Measurements from ENCODE around the gene RNF11.
"Not testable (repeated sequence)": the region's sequence is repeated elsewhere in the genome, so short reads cannot be mapped to it uniquely, and the experiment has no call there.

RNF11 gene

DNA sequence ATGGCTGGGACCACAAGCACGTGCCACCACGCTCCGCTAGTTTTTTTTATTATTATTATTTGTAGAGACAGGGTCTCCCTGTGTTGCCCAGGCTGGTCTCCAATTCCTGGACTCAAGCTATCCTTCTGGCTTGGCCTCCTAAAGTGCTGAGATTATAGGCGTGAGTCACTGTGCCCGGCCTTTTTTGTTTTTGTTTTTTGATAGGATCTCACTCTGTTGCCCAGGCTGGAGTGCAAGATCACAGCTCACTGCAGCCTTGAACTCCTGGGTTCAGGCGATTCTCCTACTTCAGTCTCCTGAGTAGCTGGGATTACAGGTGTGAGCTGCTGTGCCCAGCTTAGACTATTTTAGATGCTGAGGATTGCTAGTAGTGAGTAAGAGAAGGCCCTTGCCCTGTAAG, 11.8 kb upstream of the RNF11 start:
- Histone ChIP-seq H3K9ac (ENCODE audit: low read length in 5 of 5) (no peak overlapping the region), H3K4me3 (ENCODE audit: low read depth in 1 of 5, low read length in 5 of 5) (no peak overlapping the region), H3K27me3 (ENCODE audit: control insufficient read depth in 5 of 5, insufficient read depth in 4 of 5, low read length in 5 of 5) (no peaks in the 10 kb centered on the region), H3K9me3 (ENCODE audit: control insufficient read depth in 5 of 5, low read length in 5 of 5) (no peaks in the 10 kb centered on the region), H3K4me1 (ENCODE audit: control insufficient read depth in 5 of 5, insufficient read depth in 5 of 5, low read length in 5 of 5) (no peaks in the 10 kb centered on the region), H3K36me3 (ENCODE audit: control insufficient read depth in 5 of 5, insufficient read depth in 5 of 5, low read length in 5 of 5) (no peaks in the 10 kb centered on the region), H3K27ac (ENCODE audit: low read depth, low read length) (no peak overlapping the region)

DNA sequence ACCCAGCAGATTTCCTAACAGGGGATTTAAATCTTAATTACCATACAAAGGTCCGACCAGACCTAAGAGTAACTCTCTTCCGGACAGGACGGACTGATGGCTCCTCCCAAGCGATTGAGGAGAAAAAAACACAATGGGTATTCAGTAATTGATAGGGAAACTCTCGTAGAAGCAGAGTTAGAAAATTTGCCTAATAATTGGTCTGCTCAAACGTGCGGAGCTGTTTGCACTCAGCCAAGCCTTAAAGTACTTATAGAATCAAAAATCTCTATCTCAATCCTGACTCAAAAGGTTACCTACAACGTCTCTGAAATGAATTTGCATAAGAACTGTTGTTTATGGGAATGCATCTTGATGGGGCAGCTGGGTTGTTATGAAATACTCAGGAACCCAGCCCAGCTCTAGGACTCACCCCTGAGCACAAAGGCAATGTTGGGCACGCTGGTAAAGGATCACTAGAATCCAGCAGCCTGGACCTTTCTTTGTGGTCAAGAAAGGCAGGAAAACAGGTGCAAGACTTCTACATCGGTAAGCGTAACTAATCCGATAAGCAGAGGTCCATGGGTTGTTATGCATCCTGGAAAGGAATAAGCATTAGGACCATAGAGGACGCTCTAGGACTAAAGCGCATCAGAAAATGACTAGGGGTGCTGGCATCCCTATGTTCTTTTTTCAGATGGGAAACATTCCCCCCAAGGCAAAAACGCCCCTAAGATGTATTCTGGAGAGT, 8.7 kb upstream of the RNF11 start:
- not testable (repeated sequence) for H3K4me1 ChIP-seq (ENCODE audit: control insufficient read depth in 5 of 5, insufficient read depth in 5 of 5, low read length in 5 of 5); H3K36me3 ChIP-seq (ENCODE audit: control insufficient read depth in 5 of 5, insufficient read depth in 5 of 5, low read length in 5 of 5); H3K27ac ChIP-seq (ENCODE audit: low read depth, low read length); H3K9ac ChIP-seq (ENCODE audit: low read length in 5 of 5); H3K27me3 ChIP-seq (ENCODE audit: control insufficient read depth in 5 of 5, insufficient read depth in 4 of 5, low read length in 5 of 5); H3K9me3 ChIP-seq (ENCODE audit: control insufficient read depth in 5 of 5, low read length in 5 of 5); H3K4me3 ChIP-seq (ENCODE audit: low read depth in 1 of 5, low read length in 5 of 5)

DNA sequence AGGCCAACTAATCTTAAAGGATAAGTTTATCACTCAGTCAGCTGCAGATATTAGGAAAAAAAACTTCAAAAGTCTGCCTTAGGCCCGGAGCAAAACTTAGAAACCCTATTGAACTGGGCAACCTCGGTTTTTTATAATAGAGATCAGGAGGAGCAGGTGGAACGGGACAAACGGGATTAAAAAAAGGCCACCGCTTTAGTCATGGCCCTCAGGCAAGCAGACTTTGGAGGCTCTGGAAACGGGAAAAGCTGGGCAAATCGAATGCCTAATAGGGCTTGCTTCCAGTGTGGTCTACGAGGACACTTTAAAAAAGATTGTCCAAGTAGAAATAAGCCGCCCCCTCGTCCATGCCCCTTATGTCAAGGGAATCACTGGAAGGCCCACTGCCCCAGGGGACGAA, 7.6 kb upstream of the RNF11 start:
- not testable (repeated sequence) for H3K9ac ChIP-seq (ENCODE audit: low read length in 5 of 5); H3K27me3 ChIP-seq (ENCODE audit: control insufficient read depth in 5 of 5, insufficient read depth in 4 of 5, low read length in 5 of 5); H3K4me1 ChIP-seq (ENCODE audit: control insufficient read depth in 5 of 5, insufficient read depth in 5 of 5, low read length in 5 of 5); H3K36me3 ChIP-seq (ENCODE audit: control insufficient read depth in 5 of 5, insufficient read depth in 5 of 5, low read length in 5 of 5); H3K27ac ChIP-seq (ENCODE audit: low read depth, low read length); H3K9me3 ChIP-seq (ENCODE audit: control insufficient read depth in 5 of 5, low read length in 5 of 5); H3K4me3 ChIP-seq (ENCODE audit: low read depth in 1 of 5, low read length in 5 of 5)

DNA sequence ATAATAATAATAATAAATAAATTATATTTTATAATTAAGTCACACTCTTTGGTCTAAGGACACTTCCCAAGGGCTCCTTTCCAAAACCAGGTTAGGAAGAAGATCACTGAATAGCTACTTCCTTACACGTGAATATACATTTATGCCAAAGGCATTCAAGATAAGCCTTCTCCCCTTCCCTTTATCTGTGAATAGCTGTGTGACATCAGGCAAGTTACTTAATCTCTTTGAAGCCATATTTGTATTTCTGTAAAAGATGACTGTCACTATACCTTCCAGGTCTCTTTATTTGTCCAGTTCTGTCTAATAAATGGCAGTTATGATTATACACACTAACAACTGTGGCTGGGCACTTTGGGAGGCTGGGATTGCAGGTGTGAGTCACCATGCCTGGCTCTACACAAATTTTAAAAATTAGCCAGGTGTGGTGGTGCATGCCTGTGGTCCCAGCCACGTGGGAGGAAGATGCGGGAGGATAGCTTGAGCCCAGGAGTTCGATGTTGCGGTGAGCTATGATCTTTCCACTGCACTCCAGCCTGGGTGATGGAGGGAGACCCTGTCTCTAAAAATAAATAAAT, 5.5 kb upstream of the RNF11 start:
- Histone ChIP-seq H3K4me3 (ENCODE audit: low read depth in 1 of 5, low read length in 5 of 5) (no peak overlapping the region), H3K9me3 (ENCODE audit: control insufficient read depth in 5 of 5, low read length in 5 of 5) (no peaks in the 10 kb centered on the region), H3K36me3 (ENCODE audit: control insufficient read depth in 5 of 5, insufficient read depth in 5 of 5, low read length in 5 of 5) (no peaks in the 10 kb centered on the region), H3K4me1 (ENCODE audit: control insufficient read depth in 5 of 5, insufficient read depth in 5 of 5, low read length in 5 of 5) (peaks cover 0 to 10% (median 9%) of the 10 kb centered on the region in 5 donors), H3K9ac (ENCODE audit: low read length in 5 of 5) (no peak overlapping the region), H3K27me3 (ENCODE audit: control insufficient read depth in 5 of 5, insufficient read depth in 4 of 5, low read length in 5 of 5) (no peaks in the 10 kb centered on the region), H3K27ac (ENCODE audit: low read depth, low read length) (no peak overlapping the region)

DNA sequence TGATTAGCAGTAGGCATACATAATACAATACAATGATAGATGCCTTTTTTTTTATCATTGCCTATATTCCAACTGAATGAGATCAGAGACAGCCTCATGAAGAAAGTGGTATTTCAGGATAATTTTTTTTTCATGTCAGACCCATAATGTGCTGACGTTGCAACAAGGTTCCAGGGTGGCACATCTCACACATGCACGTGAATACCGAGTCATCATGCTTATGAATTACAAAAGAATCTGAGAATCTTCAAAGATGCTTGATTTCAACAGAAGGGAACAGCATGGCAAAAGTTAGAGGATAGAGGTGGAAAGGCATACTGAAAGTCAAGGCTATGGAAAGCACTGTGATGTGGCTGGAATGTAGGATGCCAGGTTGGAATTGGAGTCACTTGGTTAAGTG, 5.0 kb upstream of the RNF11 start:
- Histone ChIP-seq H3K9ac (ENCODE audit: low read length in 5 of 5) (no peak overlapping the region), H3K27me3 (ENCODE audit: control insufficient read depth in 5 of 5, insufficient read depth in 4 of 5, low read length in 5 of 5) (no peaks in the 10 kb centered on the region), H3K9me3 (ENCODE audit: control insufficient read depth in 5 of 5, low read length in 5 of 5) (no peaks in the 10 kb centered on the region), H3K27ac (ENCODE audit: low read depth, low read length) (no peak overlapping the region), H3K4me1 (ENCODE audit: control insufficient read depth in 5 of 5, insufficient read depth in 5 of 5, low read length in 5 of 5) (peaks cover 0 to 12% (median 11%) of the 10 kb centered on the region in 5 donors), H3K36me3 (ENCODE audit: control insufficient read depth in 5 of 5, insufficient read depth in 5 of 5, low read length in 5 of 5) (no peaks in the 10 kb centered on the region), H3K4me3 (ENCODE audit: low read depth in 1 of 5, low read length in 5 of 5) (no peak overlapping the region)

DNA sequence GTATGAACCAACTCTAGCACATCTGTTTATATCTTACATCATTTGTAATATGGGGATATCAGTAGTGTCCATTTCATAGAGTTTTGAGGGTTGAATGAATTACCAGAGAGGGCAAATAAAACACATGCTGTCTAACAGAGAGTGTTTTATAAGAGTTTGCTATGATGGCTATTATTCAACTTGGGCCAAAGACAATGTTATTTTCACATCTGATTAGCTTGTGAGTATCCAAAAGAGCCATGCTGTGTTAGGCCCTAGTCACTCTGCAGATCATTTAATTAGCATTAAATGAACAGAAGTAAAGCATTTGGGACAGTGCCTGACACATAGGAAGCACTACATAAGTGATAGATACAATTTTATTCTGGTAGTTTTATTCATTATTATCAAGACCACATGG, 4.2 kb upstream of the RNF11 start:
- H3K4me3 ChIP-seq (ENCODE audit: low read depth in 1 of 5, low read length in 5 of 5), result no peak overlapping the region
- H3K9me3 ChIP-seq (ENCODE audit: control insufficient read depth in 5 of 5, low read length in 5 of 5), result no peaks in the 10 kb centered on the region
- peaks cover 0 to 15% (median 11%) of the 10 kb centered on the region in 5 donors for H3K4me1 ChIP-seq (ENCODE audit: control insufficient read depth in 5 of 5, insufficient read depth in 5 of 5, low read length in 5 of 5)
- no peaks in the 10 kb centered on the region for H3K27me3 ChIP-seq (ENCODE audit: control insufficient read depth in 5 of 5, insufficient read depth in 4 of 5, low read length in 5 of 5)
- H3K36me3 ChIP-seq (ENCODE audit: control insufficient read depth in 5 of 5, insufficient read depth in 5 of 5, low read length in 5 of 5), result no peaks in the 10 kb centered on the region
- no peak overlapping the region for H3K9ac ChIP-seq (ENCODE audit: low read length in 5 of 5)
- H3K27ac ChIP-seq (ENCODE audit: low read depth, low read length), result no peak overlapping the region

DNA sequence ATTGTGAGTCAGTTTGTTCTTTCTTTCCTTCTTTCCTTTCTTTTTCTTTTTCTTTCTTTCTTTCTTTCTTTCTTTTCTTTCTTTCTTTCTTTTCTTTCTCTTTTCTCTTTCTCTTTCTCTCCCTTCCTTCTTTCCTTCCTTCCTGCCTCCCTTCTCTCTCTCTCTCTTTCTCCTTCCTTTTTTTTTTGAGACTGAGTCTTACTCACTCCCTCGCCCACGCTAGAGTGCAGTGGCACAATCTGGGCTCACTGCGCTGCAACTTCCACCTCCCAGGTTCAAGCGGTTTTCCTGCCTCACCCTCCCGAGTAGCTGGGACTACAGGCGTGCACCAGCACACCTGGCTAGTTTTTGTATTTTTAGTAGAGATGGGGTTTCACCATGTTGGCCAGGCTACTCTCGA, 1.8 kb upstream of the RNF11 start:
- not testable (repeated sequence) for H3K4me3 ChIP-seq (ENCODE audit: low read depth in 1 of 5, low read length in 5 of 5); H3K9ac ChIP-seq (ENCODE audit: low read length in 5 of 5); H3K9me3 ChIP-seq (ENCODE audit: control insufficient read depth in 5 of 5, low read length in 5 of 5); H3K27ac ChIP-seq (ENCODE audit: low read depth, low read length); H3K36me3 ChIP-seq (ENCODE audit: control insufficient read depth in 5 of 5, insufficient read depth in 5 of 5, low read length in 5 of 5); H3K27me3 ChIP-seq (ENCODE audit: control insufficient read depth in 5 of 5, insufficient read depth in 4 of 5, low read length in 5 of 5)
- H3K4me1 ChIP-seq (ENCODE audit: control insufficient read depth in 5 of 5, insufficient read depth in 5 of 5, low read length in 5 of 5), result peaks cover 0 to 31% (median 25%) of the 10 kb centered on the region in 5 donors

DNA sequence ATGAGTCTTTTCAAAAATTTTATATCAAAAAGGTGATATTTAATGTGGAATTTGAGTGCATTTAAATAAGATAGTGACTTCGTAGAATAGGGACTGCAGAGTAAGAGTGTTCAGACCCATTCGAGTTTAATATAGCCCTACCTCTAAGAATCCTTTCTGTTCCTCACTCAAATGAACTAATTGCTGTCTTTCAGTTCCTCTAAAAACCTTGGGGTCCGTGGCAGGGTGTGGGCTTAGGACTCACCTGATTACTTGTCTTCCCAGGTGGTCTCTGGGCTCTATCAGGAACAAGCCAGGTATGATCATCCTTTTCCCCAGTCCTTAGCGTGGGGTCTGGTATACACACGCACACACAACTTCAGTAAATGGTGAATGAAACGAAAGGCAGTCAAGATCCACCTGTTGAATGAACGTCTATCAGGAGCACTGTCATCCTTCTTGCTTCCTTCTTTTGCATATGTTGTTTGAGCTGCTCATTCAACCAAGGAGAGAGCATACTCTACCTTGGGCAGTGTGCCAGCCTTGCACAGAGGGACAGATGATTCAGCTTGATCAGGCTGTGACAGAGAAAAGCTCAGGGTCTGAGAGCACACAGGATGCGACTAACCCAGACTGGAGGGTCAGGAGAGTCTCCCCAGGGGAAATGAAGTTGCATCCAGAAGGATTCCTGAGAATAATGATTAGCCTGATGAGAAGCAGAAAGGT, 1.2 kb upstream of the RNF11 start:
- Histone ChIP-seq H3K4me1 (ENCODE audit: control insufficient read depth in 5 of 5, insufficient read depth in 5 of 5, low read length in 5 of 5) (peaks cover 0 to 33% (median 30%) of the 10 kb centered on the region in 5 donors), H3K9ac (ENCODE audit: low read length in 5 of 5) (peak overlapping the region in 1 of 5 donors; percentile 80), H3K27me3 (ENCODE audit: control insufficient read depth in 5 of 5, insufficient read depth in 4 of 5, low read length in 5 of 5) (no peaks in the 10 kb centered on the region), H3K4me3 (ENCODE audit: low read depth in 1 of 5, low read length in 5 of 5) (peak overlapping the region in 3 of 5 donors; percentile 96 to 98 (median 97)), H3K36me3 (ENCODE audit: control insufficient read depth in 5 of 5, insufficient read depth in 5 of 5, low read length in 5 of 5) (no peaks in the 10 kb centered on the region), H3K9me3 (ENCODE audit: control insufficient read depth in 5 of 5, low read length in 5 of 5) (no peaks in the 10 kb centered on the region), H3K27ac (ENCODE audit: low read depth, low read length) (peak overlapping the region; percentile 97)

DNA sequence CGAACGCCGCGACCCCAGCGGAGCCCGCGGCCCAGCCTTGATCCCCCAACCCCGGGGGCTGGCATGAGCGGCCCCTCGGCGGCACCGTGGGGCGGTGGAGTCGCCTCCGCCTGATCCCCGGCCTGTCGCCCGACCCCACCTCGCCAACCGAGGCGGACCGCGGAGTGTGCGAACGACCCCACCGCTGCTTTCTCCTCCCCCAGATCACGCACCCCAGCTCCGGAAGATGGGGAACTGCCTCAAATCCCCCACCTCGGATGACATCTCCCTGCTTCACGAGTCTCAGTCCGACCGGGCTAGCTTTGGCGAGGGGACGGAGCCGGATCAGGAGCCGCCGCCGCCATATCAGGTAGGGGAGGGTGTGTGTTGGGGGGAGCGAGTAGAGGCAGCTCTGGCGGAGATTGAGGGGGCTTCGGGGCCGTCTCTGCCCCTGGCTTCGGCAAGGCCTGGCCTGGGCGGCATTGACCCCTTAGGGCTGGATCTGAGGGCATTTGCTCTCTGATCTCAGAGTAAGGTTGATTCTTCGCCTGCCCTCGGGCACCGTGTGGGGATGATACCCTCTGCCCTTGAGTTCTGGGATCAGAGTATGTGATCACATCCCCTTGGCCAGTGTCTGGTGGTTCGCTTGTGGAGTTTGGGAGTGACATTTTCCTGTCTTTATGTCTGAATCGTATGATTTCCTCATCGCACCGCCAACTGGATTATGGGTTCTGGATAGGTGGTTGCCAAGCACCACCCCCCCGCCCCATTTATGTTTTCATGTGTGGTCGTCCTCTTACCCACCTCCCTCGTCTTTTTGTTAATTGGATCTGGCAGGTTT, 668 bp downstream of the RNF11 start:
- peaks cover 0 to 48% (median 41%) of the 10 kb centered on the region in 5 donors for H3K4me1 ChIP-seq (ENCODE audit: control insufficient read depth in 5 of 5, insufficient read depth in 5 of 5, low read length in 5 of 5)
- H3K9ac ChIP-seq (ENCODE audit: low read length in 5 of 5), result peak overlapping the region; percentile 96 to 99 (median 99)
- H3K27ac ChIP-seq (ENCODE audit: low read depth, low read length), result peak overlapping the region; percentile 97

More for the DNA sequence above, 668 bp downstream of the RNF11 start:
- Histone ChIP-seq H3K4me3 (ENCODE audit: low read depth in 1 of 5, low read length in 5 of 5) (peak overlapping the region; percentile 96 to 99 (median 97)), H3K36me3 (ENCODE audit: control insufficient read depth in 5 of 5, insufficient read depth in 5 of 5, low read length in 5 of 5) (no peaks in the 10 kb centered on the region), H3K27me3 (ENCODE audit: control insufficient read depth in 5 of 5, insufficient read depth in 4 of 5, low read length in 5 of 5) (no peaks in the 10 kb centered on the region), H3K9me3 (ENCODE audit: control insufficient read depth in 5 of 5, low read length in 5 of 5) (no peaks in the 10 kb centered on the region)

Data from subcutaneous abdominal adipose tissue (tissue), 5 donors.